GM21360 (cell line): ENCODE results near the gene SYTL3.

ENCODE experiments used
- ATAC-seq: cut with Tn5 transposase; IDR thresholded peaks from one replicate; pipeline ENCODE4 v1.9.1; 2021; ENCODE audit warnings: mild to moderate bottlenecking, moderate library complexity; ENCODE audit not compliant: unreplicated experiment

The SYTL3 gene

GRCh38 chr6:158756126-158756525 is 106.3 kb downstream of the SYTL3 start:
- no peak for ATAC-seq

- ATAC-seq: no peak
These were observed 107.3 kb downstream of the SYTL3 start for GRCh38 chr6:158756977-158757752.

GRCh38 chr6:158757753-158758090 is 107.9 kb downstream of the SYTL3 start:
- ATAC-seq: no peak

- ATAC-seq: no peak
These were observed 108.6 kb downstream of the SYTL3 start for GRCh38 chr6:158758451-158758860.

GRCh38 chr6:158758941-158759479 is 109.2 kb downstream of the SYTL3 start:
- no peak for ATAC-seq

- ATAC-seq: no peak
These were observed 110.2 kb downstream of the SYTL3 start for GRCh38 chr6:158759966-158760617.

- no peak for ATAC-seq
These were observed 110.9 kb downstream of the SYTL3 start for GRCh38 chr6:158760618-158761250.

GRCh38 chr6:158761746-158762145 is 111.9 kb downstream of the SYTL3 start:
- no peak for ATAC-seq

- no peak for ATAC-seq
These were observed 113.1 kb downstream of the SYTL3 start for GRCh38 chr6:158762787-158763433.

GRCh38 chr6:158763434-158764182 is 113.8 kb downstream of the SYTL3 start:
- no peak for ATAC-seq

GRCh38 chr6:158764183-158764849 is 114.5 kb downstream of the SYTL3 start:
- ATAC-seq: no peak

- ATAC-seq: no peak
These were observed 115.1 kb downstream of the SYTL3 start for GRCh38 chr6:158764926-158765325.

GRCh38 chr6:158765499-158766068 is 115.7 kb downstream of the SYTL3 start:
- ATAC-seq: no peak

- ATAC-seq: no peak
These were observed 117.0 kb downstream of the SYTL3 start for GRCh38 chr6:158766621-158767455.

GRCh38 chr6:158767709-158768108 is 117.9 kb downstream of the SYTL3 start:
- no peak for ATAC-seq

- no peak for ATAC-seq
These were observed 118.6 kb downstream of the SYTL3 start for GRCh38 chr6:158768436-158768835.

- no peak for ATAC-seq
These were observed 119.4 kb downstream of the SYTL3 start for GRCh38 chr6:158769234-158769770.

GRCh38 chr6:158769771-158770432 is 120.0 kb downstream of the SYTL3 start:
- ATAC-seq: no peak
